Amygdala (tissue), 56 donors: ENCODE measurements around the gene SRSF4.
"Not testable (repeated sequence)": the region's sequence is repeated elsewhere in the genome, so short reads cannot be mapped to it uniquely, and the experiment has no call there.

ENCODE experiments used
- DNase-seq, 56 donors: peaks; one replicate each; lab custom pipeline; 2025; lab: John Stamatoyannopoulos, UW

The SRSF4 gene

DNA sequence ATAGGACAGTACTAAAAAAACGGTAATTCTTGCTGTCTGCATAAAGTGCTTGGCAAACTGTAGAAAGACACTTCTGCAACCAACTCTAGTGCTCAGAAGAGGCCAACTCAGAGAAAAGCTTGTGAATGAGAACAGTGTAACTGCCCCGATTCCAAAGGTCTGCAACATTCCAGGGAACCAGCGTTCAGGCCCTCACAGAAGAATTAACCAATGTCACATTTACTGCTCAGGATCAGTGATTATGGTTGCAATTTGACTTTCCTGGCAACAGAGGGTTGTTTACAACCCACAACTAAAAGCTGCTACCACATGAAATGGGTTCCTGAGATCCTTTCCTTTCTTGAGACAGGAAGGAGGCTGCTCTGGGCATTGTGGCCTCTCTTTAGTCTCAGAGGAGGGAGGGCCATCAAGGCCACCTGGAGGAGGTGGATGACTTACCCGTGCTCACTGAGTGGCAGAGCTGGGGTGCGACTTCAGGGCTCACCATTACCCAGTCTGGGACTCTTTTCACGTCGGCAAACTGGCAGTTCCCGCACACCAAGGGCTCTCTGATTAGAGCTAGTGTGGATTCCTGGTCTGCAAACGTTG, 15.3 kb downstream of the SRSF4 start:
- no peak for DNase-seq

- no peak for DNase-seq
These were observed 17.1 kb downstream of the SRSF4 start for GRCh38 chr1:29164588-29164987.

DNA sequence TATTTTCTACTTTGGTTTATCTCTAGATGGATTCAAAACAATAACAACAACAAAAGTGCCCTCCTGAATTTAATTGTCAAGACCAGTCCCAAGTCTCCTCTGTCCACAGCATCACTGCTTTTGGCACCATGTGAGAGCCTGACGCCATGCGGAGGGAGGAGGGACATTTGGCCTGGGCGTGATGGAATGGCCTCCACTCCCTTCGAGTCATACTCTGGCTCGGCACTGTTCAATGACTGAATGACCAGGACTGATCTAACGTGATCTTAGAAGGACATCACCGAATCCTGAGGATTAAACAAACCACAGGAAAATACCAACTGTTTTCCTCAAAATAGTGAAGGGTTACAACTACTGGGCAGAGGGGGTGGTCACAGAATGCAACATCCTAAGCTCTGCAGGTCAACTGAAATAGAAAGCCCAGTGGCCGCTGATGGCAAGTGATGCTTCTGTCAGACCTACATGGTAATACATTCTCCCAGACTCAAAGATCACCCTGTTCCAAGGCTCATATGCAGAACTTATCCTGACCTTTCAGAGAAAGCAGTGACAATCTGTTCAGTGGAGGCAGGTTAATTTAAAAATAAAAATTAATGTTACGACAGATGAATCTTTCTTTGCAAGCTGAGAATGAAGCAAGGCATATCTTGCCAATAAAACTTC, 19.1 kb downstream of the SRSF4 start:
- DNase-seq = peak in 1 of 56 donors; percentile 2

DNA sequence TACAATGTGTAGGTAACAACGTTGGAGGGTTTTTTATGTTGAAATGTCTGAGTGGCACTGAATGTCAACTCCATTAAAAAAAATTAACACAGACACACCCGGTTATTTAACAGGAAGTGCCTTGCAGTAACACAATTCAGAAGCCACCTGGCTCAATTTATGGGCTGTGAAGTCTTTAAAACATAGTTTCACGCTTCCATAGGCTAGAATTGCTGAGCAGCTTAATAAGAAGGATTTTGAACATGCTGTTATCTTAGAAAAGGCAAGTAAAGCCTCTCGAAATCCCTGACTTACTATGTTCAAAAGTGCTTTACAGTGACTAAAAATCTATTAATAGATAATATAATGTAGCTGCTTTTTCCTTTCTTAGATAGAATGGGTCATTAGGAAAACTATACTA, 19.7 kb downstream of the SRSF4 start:
- DNase-seq = no peak

GRCh38 chr1:29159773-29160172, 21.9 kb downstream of the SRSF4 start:
- no peak for DNase-seq

GRCh38 chr1:29157269-29157601, 24.5 kb downstream of the SRSF4 start:
- DNase-seq = no peak

- no peak for DNase-seq
These were observed 25.0 kb downstream of the SRSF4 start for GRCh38 chr1:29156543-29157268.

DNA sequence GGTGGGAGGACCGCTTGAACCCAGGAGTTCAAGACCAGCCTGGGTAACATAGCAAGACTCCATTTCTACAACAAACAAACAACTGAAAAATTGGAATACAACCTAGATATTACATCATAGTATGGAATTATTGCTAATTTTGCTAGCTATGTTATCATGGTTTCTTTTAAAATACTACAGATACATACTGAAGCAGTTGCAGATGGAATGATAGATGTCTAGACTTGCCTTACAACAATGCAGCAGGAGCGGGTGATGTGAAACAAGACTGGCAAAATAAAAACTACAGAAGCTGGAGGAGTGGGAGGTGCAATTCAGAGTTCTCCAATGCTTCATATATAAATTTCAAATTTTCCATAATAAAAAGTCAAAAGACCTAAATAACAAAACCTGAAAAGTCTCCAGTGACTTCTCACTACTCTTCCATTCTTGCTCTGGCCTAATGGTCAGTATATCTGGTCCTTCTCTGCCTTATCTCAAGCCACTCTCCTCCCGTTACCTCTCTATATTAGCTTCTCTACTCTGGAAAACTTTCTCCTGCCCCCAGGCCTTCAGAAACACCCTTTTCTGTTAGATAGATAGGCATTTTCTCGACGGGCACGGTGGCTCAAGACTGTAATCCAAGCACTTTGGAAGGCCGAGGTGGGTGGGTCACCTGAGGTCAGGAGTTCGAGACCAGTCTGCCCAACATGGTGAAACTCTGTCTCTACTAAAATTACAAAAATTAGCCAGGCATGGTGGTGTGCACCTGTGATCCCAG, 29.5 kb downstream of the SRSF4 start:
- DNase-seq = no peak

GRCh38 chr1:29150346-29150745, 31.4 kb downstream of the SRSF4 start:
- not testable (repeated sequence) for DNase-seq

- no peak for DNase-seq
These were observed 32.8 kb downstream of the SRSF4 start for GRCh38 chr1:29148656-29149491.

DNA sequence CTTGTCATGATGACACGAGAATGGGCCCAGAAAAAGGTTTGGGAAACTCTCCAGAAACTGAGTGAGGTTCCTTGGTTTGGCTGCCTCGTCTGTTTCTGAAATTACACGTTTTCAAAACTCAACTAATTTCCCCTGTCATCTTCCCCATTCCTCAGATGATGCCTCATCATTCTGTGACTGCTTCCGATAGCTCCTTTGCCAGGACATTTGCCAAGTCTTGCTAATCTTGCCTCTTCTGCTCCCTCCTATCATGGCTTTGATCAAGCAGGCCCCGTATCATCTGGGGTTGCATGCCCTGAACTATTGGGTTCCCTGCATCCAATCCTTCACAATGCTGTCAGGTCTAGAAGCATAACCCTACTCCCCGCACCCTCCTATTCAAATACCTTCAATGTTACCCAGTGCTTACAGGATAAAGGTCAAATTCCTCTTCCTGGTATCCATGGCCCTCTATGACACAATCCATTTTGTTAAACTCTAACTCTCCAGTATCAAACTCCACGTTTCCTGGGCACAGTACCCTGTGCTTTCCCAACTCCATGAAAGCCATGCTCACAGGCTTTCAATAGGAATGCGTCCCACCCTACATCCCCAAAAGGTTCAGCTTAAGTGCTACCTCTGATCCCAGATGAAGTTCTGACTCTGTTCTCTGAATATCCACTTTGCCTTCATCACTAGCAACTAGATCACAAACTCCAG, 35.8 kb downstream of the SRSF4 start:
- DNase-seq = no peak

GRCh38 chr1:29144178-29144577, 37.5 kb downstream of the SRSF4 start:
- DNase-seq = no peak

DNA sequence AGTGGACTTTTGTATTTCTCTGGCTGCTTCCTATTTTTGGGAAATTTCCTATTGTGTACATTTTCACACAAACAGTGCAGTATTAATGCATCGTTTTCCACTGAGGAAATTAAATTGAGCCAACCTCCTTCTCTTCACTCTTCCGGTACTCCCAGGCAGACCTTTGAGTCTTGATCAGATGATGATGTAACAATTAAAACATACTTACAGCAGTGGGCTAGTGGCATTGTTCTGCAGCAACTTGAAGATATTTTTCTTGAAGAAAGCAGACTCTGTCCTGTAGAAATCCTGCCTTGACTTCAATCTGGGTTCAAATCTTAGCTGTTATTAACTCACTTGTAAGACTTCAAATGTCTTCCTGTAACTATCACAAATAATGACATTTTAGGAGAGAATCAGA, 39.0 kb downstream of the SRSF4 start:
- no peak for DNase-seq

DNA sequence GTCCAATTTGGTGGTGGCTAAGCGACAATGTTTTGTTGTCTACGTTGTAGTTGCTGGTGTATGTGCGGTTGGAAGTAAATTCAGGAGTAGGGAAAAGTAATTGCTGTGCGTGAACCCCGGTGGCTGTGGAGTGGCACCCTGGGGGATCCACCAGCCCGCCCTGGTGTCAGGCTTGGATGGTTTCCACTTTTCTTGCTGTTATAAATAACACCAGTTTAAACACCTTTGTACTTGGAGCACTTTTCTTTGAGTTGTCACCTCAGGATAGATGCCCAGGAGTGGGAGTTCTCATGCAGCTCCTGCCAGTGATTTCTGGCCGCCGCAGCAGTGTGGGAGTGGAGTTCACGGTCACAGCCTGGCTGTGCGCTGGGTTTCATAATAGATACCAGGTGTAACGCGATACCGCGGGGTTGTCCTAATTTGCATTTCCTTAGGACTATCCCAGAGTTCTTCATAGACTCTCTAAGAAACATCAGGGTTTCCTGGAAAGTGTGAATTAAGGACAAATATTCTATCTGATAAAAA, 45.2 kb downstream of the SRSF4 start:
- no peak for DNase-seq

DNA sequence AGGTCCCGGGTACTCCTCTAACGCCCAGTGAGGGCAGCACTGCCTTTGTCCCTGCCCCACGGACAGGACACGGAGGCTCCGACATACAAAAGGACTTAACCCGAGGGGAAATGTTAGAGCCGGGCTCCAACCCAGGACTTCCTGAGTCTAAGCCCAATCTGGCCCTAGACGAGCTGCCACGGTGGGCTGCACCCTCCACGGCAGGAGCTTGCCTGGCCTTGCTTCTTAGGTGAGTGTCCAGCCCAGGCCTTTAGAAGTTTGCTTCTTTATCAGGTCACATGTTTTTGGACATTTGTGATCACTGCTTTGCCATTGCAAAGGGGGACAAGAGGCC, 47.0 kb downstream of the SRSF4 start:
- DNase-seq = no peak

- peak in 8 of 56 donors; percentile 4 to 33 (median 18) for DNase-seq
These were observed 47.6 kb downstream of the SRSF4 start for GRCh38 chr1:29133861-29134694.

GRCh38 chr1:29131056-29131455, 50.6 kb downstream of the SRSF4 start:
- DNase-seq = not testable (repeated sequence)

- no peak for DNase-seq
These were observed 51.8 kb downstream of the SRSF4 start for GRCh38 chr1:29129916-29130315.

- DNase-seq = no peak
These were observed 53.0 kb downstream of the SRSF4 start for GRCh38 chr1:29128739-29129138.
